ENCODE data around the gene MICALL1. TPM values are rescaled to one million over a fixed set of nuclear protein-coding genes. Genes with fewer than 3 reads are reported as not detected.

The MICALL1 gene
- total RNA-seq, 1 donor from 2014 or later, result 11.0 TPM

DNA sequence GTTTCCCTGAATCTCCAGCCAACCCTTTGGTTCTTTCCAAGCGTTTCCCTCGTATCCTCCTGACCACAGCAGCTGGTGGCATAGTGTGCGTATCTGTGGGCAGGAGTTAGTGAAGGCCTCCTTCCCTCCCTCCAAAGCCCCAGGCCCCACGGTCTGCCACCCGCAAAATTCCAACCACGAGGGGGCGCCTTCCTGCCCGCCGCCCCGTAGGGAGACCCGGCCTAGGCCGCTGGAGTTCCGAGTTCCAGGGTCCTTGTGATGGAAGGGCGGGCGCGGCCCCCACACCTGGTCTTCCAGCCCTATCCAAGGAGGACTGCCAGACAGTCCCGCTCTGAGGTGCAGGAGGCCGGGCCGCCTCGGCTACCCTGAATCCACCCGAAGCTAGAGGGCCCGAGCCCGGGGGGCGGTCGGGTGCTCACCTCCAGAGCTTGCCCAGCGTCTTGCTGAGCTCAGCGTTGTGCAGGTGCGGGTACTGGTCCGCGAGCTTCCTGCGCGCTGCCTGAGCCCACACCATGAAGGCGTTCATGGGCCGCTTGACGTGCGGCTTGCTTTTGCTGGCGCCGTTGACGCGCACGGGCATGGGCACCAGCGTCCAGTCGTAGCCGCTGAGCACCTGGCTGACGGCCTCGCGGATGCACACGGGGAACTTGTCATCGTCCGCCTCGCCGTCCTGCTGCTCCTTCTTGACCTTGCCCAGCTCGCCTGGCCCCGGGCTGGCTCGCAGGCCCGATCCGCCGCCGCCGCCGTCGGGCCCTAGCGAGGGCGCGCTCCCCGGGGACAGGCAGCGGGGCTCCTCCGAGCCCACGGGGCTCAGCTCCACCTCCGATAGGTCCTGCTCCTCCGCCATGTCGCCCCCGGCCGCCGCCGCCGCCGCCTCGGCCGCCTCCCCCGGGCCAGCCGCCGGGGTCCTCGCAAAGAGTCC, 77.1 kb downstream of the MICALL1 start:
- no peak overlapping the region for H3K4me3 ChIP-seq (ENCODE audit: low read length in 3 of 3)
- no peak overlapping the region for H3K27ac ChIP-seq (ENCODE audit: low read depth, low read length)
- peaks cover 0 to 6% (median 3%) of the 10 kb centered on the region in 3 donors for H3K36me3 ChIP-seq (ENCODE audit: control insufficient read depth in 3 of 3, insufficient read depth in 3 of 3, low read length in 3 of 3)
- H3K27me3 ChIP-seq (ENCODE audit: control insufficient read depth in 3 of 3, insufficient read depth in 3 of 3, low read length in 3 of 3), result no peaks in the 10 kb centered on the region
- H3K4me1 ChIP-seq (ENCODE audit: control insufficient read depth in 3 of 3, insufficient read depth in 3 of 3, low read length in 3 of 3), result peaks cover 0 to 9% (median 9%) of the 10 kb centered on the region in 3 donors
- H3K9ac ChIP-seq (ENCODE audit: low read depth in 1 of 3, low read length in 3 of 3), result no peak overlapping the region
- no peaks in the 10 kb centered on the region for H3K9me3 ChIP-seq (ENCODE audit: control insufficient read depth in 3 of 3, low read length in 3 of 3)

GRCh38 chr22:37983860-37984791, 78.0 kb downstream of the MICALL1 start, which contains the start of gene SOX10:
TSS of gene SOX10 (minus strand) at chr22:37984555. CDS start at chr22:37983784, 771 bp downstream.
- Histone ChIP-seq H3K9ac (ENCODE audit: low read depth in 1 of 3, low read length in 3 of 3) (no peak within 1 kb of the TSS), H3K36me3 (ENCODE audit: control insufficient read depth in 3 of 3, insufficient read depth in 3 of 3, low read length in 3 of 3) (peaks cover 0 to 6% (median 3%) of the 10 kb centered on the region in 3 donors), H3K4me1 (ENCODE audit: control insufficient read depth in 3 of 3, insufficient read depth in 3 of 3, low read length in 3 of 3) (peaks cover 0 to 9% (median 9%) of the 10 kb centered on the region in 3 donors), H3K27ac (ENCODE audit: low read depth, low read length) (no peak within 1 kb of the TSS), H3K27me3 (ENCODE audit: control insufficient read depth in 3 of 3, insufficient read depth in 3 of 3, low read length in 3 of 3) (no peaks in the 10 kb centered on the region), H3K9me3 (ENCODE audit: control insufficient read depth in 3 of 3, low read length in 3 of 3) (no peaks in the 10 kb centered on the region), H3K4me3 (ENCODE audit: low read length in 3 of 3) (no peak within 1 kb of the TSS)

DNA sequence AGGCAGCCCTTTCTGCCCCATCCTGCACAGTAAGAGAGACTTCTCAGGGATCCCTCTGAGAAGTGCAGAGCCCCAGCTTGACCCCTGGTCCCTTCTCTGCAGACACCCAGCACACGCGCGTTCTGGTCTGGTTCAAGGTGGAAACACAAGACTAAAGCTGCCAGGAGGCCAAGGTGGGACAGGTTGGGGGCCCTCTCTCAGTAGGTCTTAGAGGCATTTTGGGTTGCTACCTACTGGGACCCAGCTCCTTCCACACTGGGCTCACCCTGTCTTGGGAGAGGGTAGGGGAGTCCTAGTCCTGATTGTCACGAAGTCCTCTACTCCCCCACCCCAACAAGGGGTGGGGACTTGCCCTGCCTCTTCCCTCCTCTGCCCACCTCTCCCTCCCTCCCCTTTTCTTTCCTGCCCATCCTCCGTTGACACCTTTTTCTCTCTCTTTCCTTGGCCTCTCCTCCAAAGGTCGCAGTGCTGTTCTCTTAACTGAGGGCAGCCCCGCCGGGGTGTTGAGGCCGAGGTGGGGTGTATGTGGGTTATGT, 79.0 kb downstream of the MICALL1 start:
- H3K27ac ChIP-seq (ENCODE audit: low read depth, low read length), result no peak overlapping the region
- H3K36me3 ChIP-seq (ENCODE audit: control insufficient read depth in 3 of 3, insufficient read depth in 3 of 3, low read length in 3 of 3), result peaks cover 0 to 6% (median 3%) of the 10 kb centered on the region in 3 donors
- peaks cover 0 to 9% (median 6%) of the 10 kb centered on the region in 3 donors for H3K4me1 ChIP-seq (ENCODE audit: control insufficient read depth in 3 of 3, insufficient read depth in 3 of 3, low read length in 3 of 3)
- H3K27me3 ChIP-seq (ENCODE audit: control insufficient read depth in 3 of 3, insufficient read depth in 3 of 3, low read length in 3 of 3), result no peaks in the 10 kb centered on the region
- H3K9ac ChIP-seq (ENCODE audit: low read depth in 1 of 3, low read length in 3 of 3), result no peak overlapping the region
- H3K4me3 ChIP-seq (ENCODE audit: low read length in 3 of 3), result no peak overlapping the region
- H3K9me3 ChIP-seq (ENCODE audit: control insufficient read depth in 3 of 3, low read length in 3 of 3), result no peaks in the 10 kb centered on the region

DNA sequence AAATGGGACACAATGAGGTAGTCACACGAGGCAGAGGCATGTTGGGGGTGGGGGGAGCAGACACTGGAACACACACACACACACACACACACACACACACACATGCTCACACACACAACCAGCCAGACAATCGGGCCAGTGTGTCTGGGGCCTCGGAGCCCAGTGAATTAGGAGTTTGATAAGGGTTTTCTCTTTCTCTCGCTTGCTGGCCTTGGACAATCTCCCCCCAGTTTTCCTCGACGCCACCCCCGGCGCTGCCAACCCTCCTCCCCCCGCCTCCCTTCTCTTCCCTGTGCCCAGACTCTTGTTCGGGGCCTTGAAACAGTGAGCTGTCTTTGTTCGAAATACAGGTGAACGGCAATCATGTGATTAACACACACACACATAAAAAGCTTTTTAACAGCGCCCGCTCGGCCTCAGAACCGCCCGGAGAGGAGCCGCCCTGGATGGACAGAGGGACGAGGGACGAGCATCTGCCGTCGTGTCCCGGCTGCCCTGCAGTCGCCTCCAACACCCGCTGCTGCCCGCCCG, 79.7 kb downstream of the MICALL1 start:
- Histone ChIP-seq H3K9ac (ENCODE audit: low read depth in 1 of 3, low read length in 3 of 3) (no peak overlapping the region), H3K36me3 (ENCODE audit: control insufficient read depth in 3 of 3, insufficient read depth in 3 of 3, low read length in 3 of 3) (peaks cover 0 to 6% (median 3%) of the 10 kb centered on the region in 3 donors), H3K9me3 (ENCODE audit: control insufficient read depth in 3 of 3, low read length in 3 of 3) (no peaks in the 10 kb centered on the region), H3K27ac (ENCODE audit: low read depth, low read length) (no peak overlapping the region), H3K27me3 (ENCODE audit: control insufficient read depth in 3 of 3, insufficient read depth in 3 of 3, low read length in 3 of 3) (no peaks in the 10 kb centered on the region), H3K4me1 (ENCODE audit: control insufficient read depth in 3 of 3, insufficient read depth in 3 of 3, low read length in 3 of 3) (peaks cover 0 to 6% (median 6%) of the 10 kb centered on the region in 3 donors), H3K4me3 (ENCODE audit: low read length in 3 of 3) (no peak overlapping the region)

DNA sequence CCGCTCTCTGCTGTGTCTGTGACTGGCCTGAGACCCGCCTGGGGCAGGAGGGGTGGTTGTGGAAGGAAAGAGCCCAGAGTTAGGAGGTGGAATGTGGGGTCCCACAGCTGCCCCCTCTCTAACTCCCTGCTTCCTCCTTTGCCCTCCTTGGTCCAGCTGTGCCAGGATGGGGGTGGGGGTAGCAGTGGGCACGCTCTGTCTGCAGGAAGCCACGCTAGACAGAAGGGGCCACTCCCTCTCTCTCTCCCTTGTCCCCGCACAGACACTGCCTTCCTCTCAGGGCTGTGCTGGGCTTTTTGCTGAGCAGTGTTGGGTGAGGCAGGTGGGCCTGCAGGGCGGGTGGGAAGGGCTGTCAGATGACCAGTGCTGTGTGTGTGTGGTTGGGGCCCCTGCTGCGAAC, 80.3 kb downstream of the MICALL1 start:
- Histone ChIP-seq H3K27me3 (ENCODE audit: control insufficient read depth in 3 of 3, insufficient read depth in 3 of 3, low read length in 3 of 3) (no peaks in the 10 kb centered on the region), H3K36me3 (ENCODE audit: control insufficient read depth in 3 of 3, insufficient read depth in 3 of 3, low read length in 3 of 3) (peaks cover 0 to 6% (median 3%) of the 10 kb centered on the region in 3 donors), H3K4me1 (ENCODE audit: control insufficient read depth in 3 of 3, insufficient read depth in 3 of 3, low read length in 3 of 3) (peaks cover 0 to 4% (median 2%) of the 10 kb centered on the region in 3 donors), H3K4me3 (ENCODE audit: low read length in 3 of 3) (no peak overlapping the region), H3K9me3 (ENCODE audit: control insufficient read depth in 3 of 3, low read length in 3 of 3) (no peaks in the 10 kb centered on the region), H3K9ac (ENCODE audit: low read depth in 1 of 3, low read length in 3 of 3) (no peak overlapping the region), H3K27ac (ENCODE audit: low read depth, low read length) (no peak overlapping the region)

DNA sequence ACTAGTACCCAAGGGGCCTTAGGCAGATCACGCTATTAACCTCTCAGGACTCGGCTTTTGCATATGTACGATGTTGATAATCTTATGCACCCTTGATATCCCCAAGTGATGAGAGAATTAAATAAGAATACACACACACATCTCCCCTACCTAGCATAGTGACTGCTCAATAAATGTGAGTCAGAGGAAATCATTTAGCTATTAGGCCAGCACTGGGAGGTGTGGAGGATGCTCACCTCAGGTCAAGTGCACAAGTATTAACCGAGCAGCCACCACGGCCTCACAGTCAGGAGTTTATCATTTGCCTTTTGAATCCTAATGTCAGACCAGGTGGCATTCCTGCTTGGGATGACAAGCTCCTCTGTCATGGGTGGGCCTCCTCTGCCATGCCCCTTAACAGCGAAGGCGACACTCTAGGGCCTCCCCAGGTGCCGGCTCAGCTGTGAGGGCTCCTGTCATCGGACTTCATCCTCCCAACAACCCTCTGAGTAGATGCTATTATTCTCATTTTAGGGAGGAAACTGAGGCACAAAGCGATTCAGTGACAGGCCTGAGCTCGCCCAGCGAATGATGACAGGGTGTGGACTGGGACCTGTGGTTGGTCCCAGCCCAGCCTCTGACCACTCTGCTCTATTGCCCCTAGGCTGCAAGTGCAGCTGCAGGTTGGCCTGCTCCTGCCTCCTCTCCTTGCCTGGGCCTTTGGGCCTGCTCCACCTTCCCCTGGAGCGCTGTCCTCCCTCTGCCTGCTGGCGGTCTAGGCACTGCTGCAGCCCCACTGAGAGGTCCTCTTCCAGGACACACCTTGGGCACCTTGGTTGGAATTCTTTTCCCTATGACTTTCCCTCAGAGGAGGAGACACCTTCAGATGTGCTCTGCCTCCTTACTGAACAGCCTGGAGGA, 83.3 kb downstream of the MICALL1 start:
- Histone ChIP-seq H3K4me1 (ENCODE audit: control insufficient read depth in 3 of 3, insufficient read depth in 3 of 3, low read length in 3 of 3) (no peaks in the 10 kb centered on the region), H3K4me3 (ENCODE audit: low read length in 3 of 3) (no peak overlapping the region), H3K27me3 (ENCODE audit: control insufficient read depth in 3 of 3, insufficient read depth in 3 of 3, low read length in 3 of 3) (no peaks in the 10 kb centered on the region), H3K27ac (ENCODE audit: low read depth, low read length) (no peak overlapping the region), H3K9me3 (ENCODE audit: control insufficient read depth in 3 of 3, low read length in 3 of 3) (no peaks in the 10 kb centered on the region), H3K9ac (ENCODE audit: low read depth in 1 of 3, low read length in 3 of 3) (no peak overlapping the region), H3K36me3 (ENCODE audit: control insufficient read depth in 3 of 3, insufficient read depth in 3 of 3, low read length in 3 of 3) (peaks cover 0 to 6% (median 3%) of the 10 kb centered on the region in 3 donors)

GRCh38 chr22:37990301-37990700, 84.2 kb downstream of the MICALL1 start:
- Histone ChIP-seq H3K4me3 (ENCODE audit: low read length in 3 of 3) (no peak overlapping the region), H3K9me3 (ENCODE audit: control insufficient read depth in 3 of 3, low read length in 3 of 3) (no peaks in the 10 kb centered on the region), H3K4me1 (ENCODE audit: control insufficient read depth in 3 of 3, insufficient read depth in 3 of 3, low read length in 3 of 3) (no peaks in the 10 kb centered on the region), H3K36me3 (ENCODE audit: control insufficient read depth in 3 of 3, insufficient read depth in 3 of 3, low read length in 3 of 3) (peaks cover 0 to 6% (median 3%) of the 10 kb centered on the region in 3 donors), H3K27ac (ENCODE audit: low read depth, low read length) (no peak overlapping the region), H3K9ac (ENCODE audit: low read depth in 1 of 3, low read length in 3 of 3) (no peak overlapping the region), H3K27me3 (ENCODE audit: control insufficient read depth in 3 of 3, insufficient read depth in 3 of 3, low read length in 3 of 3) (no peaks in the 10 kb centered on the region)

- Histone ChIP-seq H3K9me3 (ENCODE audit: control insufficient read depth in 3 of 3, low read length in 3 of 3) (no peaks in the 10 kb centered on the region), H3K27me3 (ENCODE audit: control insufficient read depth in 3 of 3, insufficient read depth in 3 of 3, low read length in 3 of 3) (no peaks in the 10 kb centered on the region), H3K9ac (ENCODE audit: low read depth in 1 of 3, low read length in 3 of 3) (no peak overlapping the region), H3K36me3 (ENCODE audit: control insufficient read depth in 3 of 3, insufficient read depth in 3 of 3, low read length in 3 of 3) (peaks cover 0 to 6% (median 3%) of the 10 kb centered on the region in 3 donors), H3K4me3 (ENCODE audit: low read length in 3 of 3) (no peak overlapping the region), H3K4me1 (ENCODE audit: control insufficient read depth in 3 of 3, insufficient read depth in 3 of 3, low read length in 3 of 3) (no peaks in the 10 kb centered on the region), H3K27ac (ENCODE audit: low read depth, low read length) (no peak overlapping the region)
These were observed 84.8 kb downstream of the MICALL1 start for GRCh38 chr22:37990862-37991261.

All from skeletal muscle tissue (tissue), 4 donors.